ENCODE measurements around the gene BANP.
"Not testable (repeated sequence)": the region's sequence is repeated elsewhere in the genome, so short reads cannot be mapped to it uniquely, and the experiment has no call there.

The BANP gene

DNA sequence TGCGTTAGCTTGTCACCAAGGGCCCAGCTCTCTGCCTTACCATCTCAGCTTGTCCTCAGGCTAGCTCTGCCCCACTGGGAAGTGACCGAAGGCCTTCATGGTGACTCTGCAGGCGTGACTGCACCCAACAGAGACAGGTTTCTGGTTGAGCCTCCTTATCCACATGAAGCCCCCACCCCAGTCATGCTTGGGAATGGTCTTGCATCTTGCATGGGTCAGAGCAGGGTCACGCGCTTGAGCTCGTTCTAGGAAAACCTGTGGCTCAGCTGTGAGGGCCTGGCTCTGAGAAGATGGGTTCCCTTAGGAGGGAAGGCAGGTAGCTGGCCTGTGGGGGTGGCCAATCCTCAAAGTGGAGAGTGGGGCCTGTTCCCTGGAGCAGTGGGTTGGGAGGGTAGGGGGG, 122.8 kb downstream of the BANP start:
- POLR2A ChIA-PET: no interaction called here
- no peak for DNase-seq (ENCODE audit: extremely low spot score)
- CTCF ChIA-PET: no interaction called here
- no peak for TF ChIP-seq LEF1 (IDR thresholded peaks at IDR 0.05; ENCODE audit: borderline replicate concordance)
- no peak for TF ChIP-seq BHLHE40 (IDR thresholded peaks at IDR 0.05; ENCODE audit: borderline replicate concordance)
- TF ChIP-seq CTBP1 (IDR thresholded peaks at IDR 0.05; ENCODE audit: borderline replicate concordance): no peak
- no peak for TF ChIP-seq ZNF384 (IDR thresholded peaks at IDR 0.05)
- no peak for TF ChIP-seq NFRKB (IDR thresholded peaks at IDR 0.05)
- TF ChIP-seq L3MBTL2 (conservative IDR thresholded peaks at IDR 0.05): no peak
- TF ChIP-seq SP1 (IDR thresholded peaks at IDR 0.05): no peak
- no peak for TF ChIP-seq ELF4 (IDR thresholded peaks at IDR 0.05)
- no peak for TF ChIP-seq PKNOX1 (IDR thresholded peaks at IDR 0.05)
- no peak for TF ChIP-seq FOXK2 (IDR thresholded peaks at IDR 0.05)
- no peak for TF ChIP-seq TARDBP (IDR thresholded peaks at IDR 0.05)
- no peak for TF ChIP-seq ARNT (IDR thresholded peaks at IDR 0.05)

DNA sequence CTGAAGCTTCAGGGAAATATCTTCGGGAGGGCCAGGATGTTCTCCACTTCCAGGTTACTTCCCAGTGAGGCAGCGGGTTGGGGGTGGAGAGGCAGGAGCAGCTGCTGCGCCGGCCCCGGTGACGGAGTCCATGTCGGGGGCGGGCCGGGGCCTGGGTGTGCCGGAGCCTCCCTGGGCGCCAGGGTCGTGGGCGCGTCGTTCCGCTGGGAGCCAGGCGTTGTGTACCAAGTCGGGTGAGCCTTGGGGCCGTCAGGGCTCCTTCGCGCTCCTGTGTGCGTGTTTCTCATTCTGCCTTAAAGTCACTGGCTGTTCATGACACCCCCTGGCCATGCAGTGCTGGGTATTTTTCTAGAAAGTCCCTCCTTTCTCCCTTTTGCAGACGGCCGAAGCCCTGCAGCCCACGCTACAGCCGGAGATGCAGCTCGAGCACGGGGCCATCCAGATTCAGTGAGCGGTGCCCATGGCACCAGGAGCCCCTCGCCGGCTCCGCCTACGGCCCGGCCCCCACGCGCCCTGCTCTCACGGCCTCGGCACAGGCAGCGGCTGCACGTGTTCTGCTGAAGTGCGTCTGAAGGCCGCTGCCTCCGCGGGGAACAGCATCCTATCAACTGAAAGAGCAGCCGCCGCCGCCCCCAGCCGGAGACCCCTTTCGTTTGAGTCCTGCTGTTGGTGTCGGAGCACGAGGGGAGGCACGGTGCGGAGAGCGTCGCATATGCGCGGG, 125.1 kb downstream of the BANP start:
- TF ChIP-seq SUZ12 (IDR thresholded peaks at IDR 0.05) (no peak), ELF4 (IDR thresholded peaks at IDR 0.05) (no peak), PKNOX1 (IDR thresholded peaks at IDR 0.05) (no peak), L3MBTL2 (conservative IDR thresholded peaks at IDR 0.05) (no peak), BHLHE40 (IDR thresholded peaks at IDR 0.05; ENCODE audit: borderline replicate concordance) (no peak), SP1 (IDR thresholded peaks at IDR 0.05) (no peak), TARDBP (IDR thresholded peaks at IDR 0.05) (no peak), FOXA1 (IDR thresholded peaks at IDR 0.05) (no peak), HDGF (IDR thresholded peaks at IDR 0.05; ENCODE audit: borderline replicate concordance) (no peak), NFRKB (IDR thresholded peaks at IDR 0.05) (no peak), CTBP1 (IDR thresholded peaks at IDR 0.05; ENCODE audit: borderline replicate concordance) (no peak), FOXK2 (IDR thresholded peaks at IDR 0.05) (no peak), ZNF384 (IDR thresholded peaks at IDR 0.05) (no peak), FOXM1 (IDR thresholded peaks at IDR 0.05; ENCODE audit: borderline replicate concordance) (no peak), LEF1 (IDR thresholded peaks at IDR 0.05; ENCODE audit: borderline replicate concordance) (no peak), ARNT (IDR thresholded peaks at IDR 0.05) (no peak)
- ChIA-PET CTCF (interaction anchor here (0.6 kb wide), 1 partner anchor 481 kb away, joined by 3 read pairs; no protein-coding TSS in a partner anchor), POLR2A (no interaction called here)
- DNase-seq (ENCODE audit: extremely low spot score): no peak

- DNase-seq (ENCODE audit: extremely low spot score); POLR2A ChIA-PET: not testable (repeated sequence)
- CTCF ChIA-PET: interaction anchor here (0.6 kb wide), 1 partner anchor 481 kb away, joined by 3 read pairs; no protein-coding TSS in a partner anchor
Measured at GRCh38 chr16:88076932-88077320, 125.7 kb downstream of the BANP start.

DNA sequence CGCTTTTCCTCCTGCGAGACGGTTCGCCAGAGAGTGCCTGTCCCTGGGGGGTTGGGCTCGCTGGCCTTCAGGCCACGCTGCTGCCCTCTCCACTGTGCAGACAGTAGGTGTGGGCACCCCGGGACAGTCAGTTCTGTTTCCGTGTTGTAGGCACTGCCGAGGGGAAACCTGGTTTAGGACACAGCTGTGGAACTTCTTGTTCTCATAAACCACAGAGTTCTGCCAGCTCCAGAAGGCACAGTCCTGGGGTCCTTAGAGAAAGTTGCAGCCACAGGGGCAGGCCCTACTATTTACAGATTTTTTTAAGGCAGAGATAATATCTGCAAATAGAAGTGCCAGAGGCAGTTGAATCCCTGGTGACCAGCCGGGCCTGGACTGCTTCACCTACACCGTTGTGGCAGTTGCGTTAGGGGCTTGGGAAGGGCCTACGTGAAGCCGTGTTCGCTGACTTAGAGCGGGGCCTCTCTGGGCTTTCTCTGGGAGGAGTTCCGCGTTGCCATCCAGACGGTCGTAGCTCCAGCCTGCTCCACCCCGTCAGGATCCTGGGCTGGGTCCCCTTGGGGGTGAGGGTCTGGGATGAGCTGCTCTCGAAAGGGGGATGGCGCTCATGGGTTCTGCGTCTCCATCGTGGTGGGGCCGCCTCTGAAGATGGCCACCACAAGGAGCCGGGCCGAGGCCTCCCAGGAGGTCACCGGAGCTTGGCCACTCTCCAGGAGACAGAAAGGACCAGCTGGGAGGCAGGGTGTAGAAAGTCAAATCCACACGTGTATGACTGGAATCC, 126.3 kb downstream of the BANP start:
- no peak for TF ChIP-seq LEF1 (IDR thresholded peaks at IDR 0.05; ENCODE audit: borderline replicate concordance)
- no peak for TF ChIP-seq FOXK2 (IDR thresholded peaks at IDR 0.05)
- no peak for TF ChIP-seq SUZ12 (IDR thresholded peaks at IDR 0.05)
- TF ChIP-seq FOXA1 (IDR thresholded peaks at IDR 0.05): no peak
- no peak for TF ChIP-seq NFRKB (IDR thresholded peaks at IDR 0.05)
- TF ChIP-seq ZNF384 (IDR thresholded peaks at IDR 0.05): no peak
- TF ChIP-seq ELF4 (IDR thresholded peaks at IDR 0.05): no peak
- TF ChIP-seq ARNT (IDR thresholded peaks at IDR 0.05): no peak
- TF ChIP-seq L3MBTL2 (conservative IDR thresholded peaks at IDR 0.05): no peak
- TF ChIP-seq CTBP1 (IDR thresholded peaks at IDR 0.05; ENCODE audit: borderline replicate concordance): no peak
- TF ChIP-seq PKNOX1 (IDR thresholded peaks at IDR 0.05): no peak
- no peak for TF ChIP-seq FOXM1 (IDR thresholded peaks at IDR 0.05; ENCODE audit: borderline replicate concordance)
- TF ChIP-seq SP1 (IDR thresholded peaks at IDR 0.05): no peak
- TF ChIP-seq BHLHE40 (IDR thresholded peaks at IDR 0.05; ENCODE audit: borderline replicate concordance): no peak
- TF ChIP-seq TARDBP (IDR thresholded peaks at IDR 0.05): no peak
- no peak for TF ChIP-seq HDGF (IDR thresholded peaks at IDR 0.05; ENCODE audit: borderline replicate concordance)
- DNase-seq (ENCODE audit: extremely low spot score): no peak
- ChIA-PET CTCF (no interaction called here), POLR2A (no interaction called here)

- CTCF ChIA-PET: no interaction called here
- POLR2A ChIA-PET: no interaction called here
- TF ChIP-seq SP1 (IDR thresholded peaks at IDR 0.05) (no peak), FOXA1 (IDR thresholded peaks at IDR 0.05) (no peak), L3MBTL2 (conservative IDR thresholded peaks at IDR 0.05) (no peak), ELF4 (IDR thresholded peaks at IDR 0.05) (no peak), HDGF (IDR thresholded peaks at IDR 0.05; ENCODE audit: borderline replicate concordance) (no peak), ARNT (IDR thresholded peaks at IDR 0.05) (no peak), NFRKB (IDR thresholded peaks at IDR 0.05) (no peak), CTBP1 (IDR thresholded peaks at IDR 0.05; ENCODE audit: borderline replicate concordance) (no peak), FOXM1 (IDR thresholded peaks at IDR 0.05; ENCODE audit: borderline replicate concordance) (no peak), PKNOX1 (IDR thresholded peaks at IDR 0.05) (no peak)
- no peak for DNase-seq (ENCODE audit: extremely low spot score)
Measured at GRCh38 chr16:88078111-88078775, 127.0 kb downstream of the BANP start.

Measured in HEK293T (cell line).